Stimulated activated CD4-positive, alpha-beta T cell treated with anti-CD3 and anti-CD28 coated beads, Interleukin-1b, Interleukin-23, amount 100 ng/mL, for 48 hours (primary cell): Measurements from ENCODE around the gene PLD3.

ENCODE experiments used
- DNase-seq: peaks from one replicate; pipeline ENCODE4 v3.0.0-alpha.2; 2020

PLD3 gene, protein sequence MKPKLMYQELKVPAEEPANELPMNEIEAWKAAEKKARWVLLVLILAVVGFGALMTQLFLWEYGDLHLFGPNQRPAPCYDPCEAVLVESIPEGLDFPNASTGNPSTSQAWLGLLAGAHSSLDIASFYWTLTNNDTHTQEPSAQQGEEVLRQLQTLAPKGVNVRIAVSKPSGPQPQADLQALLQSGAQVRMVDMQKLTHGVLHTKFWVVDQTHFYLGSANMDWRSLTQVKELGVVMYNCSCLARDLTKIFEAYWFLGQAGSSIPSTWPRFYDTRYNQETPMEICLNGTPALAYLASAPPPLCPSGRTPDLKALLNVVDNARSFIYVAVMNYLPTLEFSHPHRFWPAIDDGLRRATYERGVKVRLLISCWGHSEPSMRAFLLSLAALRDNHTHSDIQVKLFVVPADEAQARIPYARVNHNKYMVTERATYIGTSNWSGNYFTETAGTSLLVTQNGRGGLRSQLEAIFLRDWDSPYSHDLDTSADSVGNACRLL

DNA sequence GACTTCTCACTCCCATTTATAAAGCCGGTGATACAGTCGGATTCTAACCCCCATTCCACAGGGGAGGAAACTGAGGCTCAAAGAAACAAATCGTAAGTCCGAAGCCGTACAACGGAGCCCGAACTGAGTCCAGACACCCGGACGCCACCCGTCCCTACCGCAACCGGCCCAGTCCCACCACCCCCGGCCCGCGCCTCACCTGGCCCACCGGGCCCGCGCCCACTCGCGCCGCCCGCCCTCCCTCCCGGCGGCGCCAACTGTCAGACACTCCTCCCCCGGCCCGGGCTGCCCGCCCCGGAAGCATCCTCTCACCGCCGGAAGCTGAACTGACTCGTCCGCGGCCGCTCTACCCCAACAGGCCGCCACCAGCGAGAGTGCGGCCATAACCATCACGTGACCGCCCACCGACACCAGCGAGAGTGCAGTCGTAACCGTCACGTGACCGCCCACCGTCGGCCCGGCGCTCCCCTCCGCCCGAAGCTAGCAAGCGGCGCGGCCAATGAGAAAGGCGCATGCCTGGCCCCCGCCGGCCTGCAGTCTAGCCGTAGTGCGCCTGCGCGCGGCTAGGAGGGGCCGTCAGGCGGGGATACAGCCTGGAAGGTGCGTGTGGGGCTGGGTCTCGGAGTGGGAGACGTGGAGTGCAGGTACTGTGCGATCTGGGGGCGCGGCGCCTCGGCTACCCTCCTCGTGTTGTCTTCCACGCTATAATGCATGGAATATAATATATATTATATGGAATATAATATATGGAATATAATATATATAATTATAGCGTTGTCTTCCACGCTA lies at the start of gene PLD3, which contains the start of gene C19orf47:
Gene PLD3 (plus strand): TSS at position 571 of the 789 bp plus-strand sequence. CDS start 17,789 bp downstream, outside the sequence.
Gene C19orf47 (minus strand): TSS at position 273 of the 789 bp plus-strand sequence. CDS start 6,540 bp downstream, outside the sequence.
- DNase-seq: peak; percentile 100

GRCh38 chr19:40300668-40301067 lies 47.8 kb upstream of the PLD3 start:
- no peak for DNase-seq

DNA sequence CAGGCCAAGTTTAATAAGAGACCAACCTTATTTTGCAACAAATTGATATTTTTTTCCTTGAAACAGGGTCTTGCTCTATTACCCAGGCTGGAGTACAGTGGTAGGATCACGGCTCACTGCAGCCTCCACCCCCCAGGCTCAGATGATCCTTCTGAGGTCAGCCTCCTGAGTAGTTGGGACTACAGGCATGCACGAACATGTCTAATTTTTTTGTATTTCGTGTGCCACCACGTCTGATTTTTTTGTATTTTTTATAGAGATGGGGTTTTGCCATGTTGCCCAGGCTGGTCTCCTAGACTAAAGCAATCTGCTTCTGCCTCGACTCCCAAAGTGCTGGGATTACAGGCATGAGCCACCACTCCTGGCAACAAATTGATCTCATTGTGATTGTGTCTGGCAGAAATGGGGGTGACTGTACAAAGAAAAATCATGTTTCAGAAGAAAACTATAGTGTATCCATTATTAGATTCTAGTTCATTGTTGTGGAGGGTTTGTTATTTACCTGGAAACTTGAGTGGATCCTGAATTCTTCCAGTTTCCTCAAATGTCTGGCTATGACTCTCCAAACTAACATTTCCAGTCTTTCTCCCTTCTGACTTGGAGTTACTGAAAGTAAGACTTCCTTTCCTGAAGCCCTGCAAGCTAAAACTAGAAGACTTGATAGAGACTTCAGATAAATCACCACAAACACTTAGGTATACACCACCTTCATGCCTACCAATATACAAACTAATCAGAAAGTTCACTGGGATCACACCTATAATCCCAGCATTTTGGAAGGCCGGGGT lies 46.1 kb upstream of the PLD3 start:
- no peak for DNase-seq

DNA sequence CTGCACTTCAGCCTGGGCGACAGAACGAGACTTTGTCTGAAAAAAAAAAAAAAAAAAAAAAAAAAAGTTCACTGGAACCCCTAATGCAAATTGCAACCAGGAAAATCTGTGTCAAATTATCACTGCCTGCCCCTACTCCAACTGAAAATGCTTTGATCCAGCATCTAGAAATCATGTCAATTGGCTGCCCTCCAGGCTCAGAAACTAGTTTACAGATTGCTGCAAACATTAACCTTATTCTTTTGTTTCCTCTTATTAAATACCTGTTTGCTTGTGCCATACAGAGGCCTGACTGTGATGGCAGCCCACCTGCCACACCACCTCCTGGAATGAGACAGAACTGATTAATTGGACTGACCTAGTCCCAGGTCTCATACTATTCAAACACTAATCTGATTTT lies 44.7 kb upstream of the PLD3 start:
- no peak for DNase-seq

DNA sequence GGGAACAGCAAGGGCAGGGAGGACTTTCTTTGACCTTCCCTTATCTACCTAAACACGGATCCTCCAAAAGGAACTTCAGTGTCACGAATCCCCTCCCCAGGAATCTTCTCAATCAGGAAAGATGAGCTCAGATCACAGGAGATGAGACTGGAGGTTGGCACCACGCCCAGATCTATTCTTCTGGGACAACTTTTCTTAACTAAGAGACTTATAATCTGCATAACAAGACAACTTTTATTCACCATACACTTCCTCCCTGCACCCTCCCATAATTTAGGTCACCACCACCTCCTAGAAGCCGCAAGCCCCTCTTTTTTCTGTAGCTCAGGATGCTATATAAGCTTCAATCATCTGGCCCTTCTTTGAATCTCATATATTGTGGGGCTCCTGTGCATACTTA lies 44.2 kb upstream of the PLD3 start:
- DNase-seq: no peak

- peak; percentile 73 for DNase-seq
Measured at GRCh38 chr19:40305403-40305802, 43.1 kb upstream of the PLD3 start.

DNA sequence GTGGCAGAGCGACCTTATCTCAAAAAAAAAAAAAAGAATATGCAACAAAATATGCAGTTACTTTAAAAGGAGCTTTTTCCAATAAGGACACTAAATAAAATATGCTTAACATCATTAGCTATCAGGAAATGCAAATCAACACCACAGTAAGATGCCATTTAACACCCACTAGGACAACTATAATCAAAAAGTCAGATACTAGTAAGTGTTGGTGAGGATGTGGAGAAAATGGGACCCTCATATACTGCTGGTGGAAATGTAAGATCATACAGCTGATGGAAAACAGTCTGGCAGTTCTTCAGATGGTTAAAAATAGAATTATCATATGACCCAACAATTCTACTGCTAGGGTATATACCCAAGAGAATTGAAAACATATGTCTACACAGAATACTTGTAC lies 38.8 kb upstream of the PLD3 start:
- DNase-seq: no peak

- DNase-seq: no peak
Measured at GRCh38 chr19:40312533-40312932, 36.0 kb upstream of the PLD3 start.

- DNase-seq: no peak
Measured at GRCh38 chr19:40313229-40313983, 35.1 kb upstream of the PLD3 start.

DNA sequence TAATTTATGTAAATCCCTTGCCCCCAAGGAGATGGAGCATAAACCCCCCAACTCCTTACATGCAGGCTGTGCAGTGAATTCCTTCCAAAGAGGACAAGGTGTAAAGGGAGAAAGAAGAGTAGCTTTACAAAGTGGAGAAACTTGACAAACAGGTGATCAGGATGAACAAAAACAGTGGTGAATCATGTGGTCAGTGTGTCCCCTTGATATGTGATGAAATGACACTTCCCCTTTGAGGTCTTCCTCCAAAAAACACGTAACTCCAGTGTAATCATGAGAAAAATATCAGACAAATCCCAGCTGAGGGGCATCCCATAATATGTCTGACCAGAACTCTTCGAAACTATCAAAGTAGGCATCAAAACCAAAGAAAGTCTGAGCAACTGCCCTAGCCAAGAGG lies 33.8 kb upstream of the PLD3 start:
- no peak for DNase-seq

DNA sequence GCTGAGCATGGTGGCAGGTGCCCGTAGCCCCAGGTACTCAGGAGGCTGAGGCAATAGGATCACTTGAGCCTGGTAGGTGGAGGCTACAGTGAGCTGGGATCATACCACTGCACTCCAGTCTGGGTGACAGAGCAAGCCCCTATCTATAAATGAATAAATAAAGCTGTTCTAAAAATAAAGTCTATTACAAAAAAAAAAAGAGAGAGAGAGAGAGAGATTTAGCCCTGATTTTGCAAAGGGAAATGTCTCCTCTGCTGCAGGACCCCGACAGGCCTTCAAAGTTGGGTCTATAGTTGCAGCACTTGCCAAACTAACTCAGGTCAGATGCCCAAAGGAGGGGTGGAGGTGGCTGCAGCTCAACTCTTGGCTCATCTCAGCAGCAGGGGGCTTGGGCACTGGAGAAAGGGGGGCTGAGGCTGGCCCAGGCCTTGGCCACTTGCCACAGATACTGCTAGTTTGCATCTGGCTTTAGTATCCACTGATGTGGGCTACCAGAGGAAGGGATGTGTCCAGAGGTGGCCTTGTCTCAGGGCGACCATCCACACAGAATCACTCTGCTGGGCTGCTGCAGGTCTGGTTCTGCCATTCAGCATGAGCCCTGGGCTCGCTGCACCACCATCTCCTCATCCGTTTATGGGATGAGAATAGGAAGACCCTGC lies 32.6 kb upstream of the PLD3 start:
- no peak for DNase-seq

DNA sequence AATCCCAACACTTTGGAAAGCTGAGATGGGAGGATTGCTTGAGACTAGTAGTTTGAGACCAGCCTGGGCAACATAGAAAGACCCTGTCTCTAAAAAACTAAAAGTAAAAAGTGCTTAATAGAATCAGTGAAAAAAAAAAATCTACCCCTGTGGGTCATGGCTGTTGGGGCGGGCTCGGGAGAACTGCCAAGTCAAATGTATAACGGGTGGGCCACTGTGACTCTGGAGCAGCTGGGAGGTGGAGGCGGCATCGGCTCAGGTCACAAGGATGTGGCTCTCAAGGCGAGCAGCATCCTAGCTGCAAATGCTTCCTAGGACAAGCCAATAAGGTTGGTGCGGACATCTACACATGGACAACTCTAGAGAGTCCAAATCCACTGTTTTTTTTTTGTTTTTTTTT lies 31.2 kb upstream of the PLD3 start:
- no peak for DNase-seq

DNA sequence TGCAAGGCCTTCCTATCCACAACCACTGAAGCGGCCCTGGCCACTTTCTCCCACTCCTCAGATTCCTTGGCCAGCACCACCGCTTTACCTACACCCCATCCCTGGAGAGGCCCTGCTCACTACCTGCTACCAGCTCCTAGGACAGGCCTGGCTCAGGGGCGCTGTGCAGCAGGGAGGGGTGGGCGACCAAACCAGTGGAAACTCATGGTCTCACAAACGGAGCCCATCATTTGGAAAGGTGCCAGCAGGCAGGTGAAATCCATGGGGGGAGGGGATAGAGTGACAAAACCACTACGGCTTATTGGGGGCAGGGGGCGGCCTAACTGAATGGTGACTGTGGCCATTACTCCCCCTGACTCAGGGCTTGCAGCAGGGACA lies 27.9 kb upstream of the PLD3 start:
- no peak for DNase-seq

DNA sequence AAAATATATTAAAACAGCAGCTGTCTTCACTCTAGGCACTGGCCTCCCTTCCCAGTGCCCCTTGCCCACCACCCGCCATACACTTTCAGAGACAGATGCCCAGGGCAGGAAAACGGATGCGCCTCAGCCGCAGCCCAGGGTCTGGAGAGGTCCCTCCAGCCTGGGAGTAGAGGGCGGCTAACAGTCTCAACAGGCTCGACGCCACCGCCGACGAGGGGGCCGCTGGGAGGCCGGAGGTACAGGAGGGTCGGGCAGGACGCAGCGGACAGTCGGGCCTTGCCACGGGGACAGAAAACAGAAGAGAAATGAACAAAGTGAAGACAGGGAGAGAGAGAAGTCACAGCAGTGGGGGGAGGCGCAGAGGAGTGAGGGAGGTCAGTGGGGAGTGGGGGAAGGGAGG lies 27.4 kb upstream of the PLD3 start:
- DNase-seq: no peak

DNA sequence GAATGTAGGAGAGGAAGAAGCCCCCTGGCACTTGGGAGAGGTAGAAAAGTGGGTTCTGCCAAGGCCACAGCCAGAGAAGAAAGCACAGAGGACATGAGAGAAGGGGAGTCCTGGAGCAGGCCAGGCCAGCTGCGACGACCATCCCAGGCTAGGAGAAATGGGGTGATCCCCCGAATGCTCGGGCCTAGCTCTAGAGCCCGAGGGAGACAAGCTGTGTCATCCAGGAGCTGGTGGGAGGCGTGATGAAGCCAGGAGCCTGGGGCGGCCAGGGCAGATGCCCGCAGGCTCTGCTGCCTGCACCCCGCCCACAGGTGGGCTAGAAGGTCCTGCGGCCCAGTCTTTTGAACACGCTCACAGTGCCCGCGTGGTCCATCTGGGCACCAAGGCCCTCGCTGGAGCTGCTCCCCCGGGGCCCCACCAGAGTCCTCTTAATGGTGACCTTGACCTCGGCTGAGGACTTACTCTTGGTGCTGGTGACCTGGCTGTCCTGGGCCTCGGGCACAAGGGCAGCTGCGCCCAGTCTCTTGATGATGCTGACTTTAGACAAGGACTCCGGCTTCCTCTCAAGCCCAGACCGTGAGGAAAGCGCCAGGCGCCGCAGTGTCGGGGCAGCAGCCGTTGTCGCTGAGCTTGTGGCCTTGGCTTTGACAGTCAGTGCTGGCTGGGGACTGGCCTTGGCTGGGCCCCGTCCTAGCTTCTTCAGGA lies 26.8 kb upstream of the PLD3 start:
- DNase-seq: no peak

- DNase-seq: no peak
Measured at GRCh38 chr19:40322271-40322610, 26.3 kb upstream of the PLD3 start.

DNA sequence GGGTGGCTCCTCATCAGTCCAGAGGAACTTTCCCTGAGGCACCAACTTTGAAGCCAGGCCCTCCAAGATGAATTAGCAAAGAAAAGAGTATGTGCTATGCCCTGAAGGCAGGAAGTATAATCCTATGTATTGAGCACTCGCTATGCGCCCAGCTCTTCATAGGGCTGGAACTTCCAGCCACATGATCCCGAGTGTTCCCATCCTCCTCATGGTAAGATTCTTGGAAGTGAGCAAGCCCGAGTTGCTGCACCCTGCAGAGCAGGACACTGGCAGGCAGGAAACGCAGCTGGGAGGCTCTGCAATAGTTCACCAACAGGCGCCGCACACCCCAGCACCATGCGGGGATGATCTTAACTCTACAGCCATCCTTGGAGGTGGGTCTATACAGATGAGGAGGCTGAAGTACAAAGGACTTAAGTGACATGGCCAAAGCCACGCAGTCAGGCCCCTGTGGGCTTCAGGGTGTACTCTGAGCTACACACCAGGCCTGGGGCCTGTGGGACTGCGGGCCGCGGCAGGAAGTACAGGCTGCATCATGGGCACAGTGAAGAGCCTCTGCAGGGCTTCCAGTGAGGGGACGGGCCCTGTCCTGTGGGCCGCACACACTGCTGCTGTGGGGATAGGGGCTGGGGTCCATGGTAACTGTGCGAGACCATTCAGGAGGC lies 25.4 kb upstream of the PLD3 start:
- DNase-seq: no peak

- DNase-seq: no peak
Measured at GRCh38 chr19:40323705-40324104, 24.8 kb upstream of the PLD3 start.

GRCh38 chr19:40326201-40326600 lies 22.3 kb upstream of the PLD3 start:
- DNase-seq: no peak

- DNase-seq: no peak
Measured at GRCh38 chr19:40331052-40331451, 17.4 kb upstream of the PLD3 start.

GRCh38 chr19:40332669-40333068 lies 15.8 kb upstream of the PLD3 start:
- DNase-seq: no peak
